HG02981 (cell line): Measurements from ENCODE around the gene PARP9.
"Not testable (repeated sequence)": the region's sequence is repeated elsewhere in the genome, so short reads cannot be mapped to it uniquely, and the experiment has no call there.

Source experiments
- ATAC-seq: cut with Tn5 transposase; IDR thresholded peaks from one replicate; pipeline ENCODE4 v1.9.1; 2021; ENCODE audit warnings: mild to moderate bottlenecking, moderate library complexity; ENCODE audit not compliant: unreplicated experiment

PARP9 gene

DNA sequence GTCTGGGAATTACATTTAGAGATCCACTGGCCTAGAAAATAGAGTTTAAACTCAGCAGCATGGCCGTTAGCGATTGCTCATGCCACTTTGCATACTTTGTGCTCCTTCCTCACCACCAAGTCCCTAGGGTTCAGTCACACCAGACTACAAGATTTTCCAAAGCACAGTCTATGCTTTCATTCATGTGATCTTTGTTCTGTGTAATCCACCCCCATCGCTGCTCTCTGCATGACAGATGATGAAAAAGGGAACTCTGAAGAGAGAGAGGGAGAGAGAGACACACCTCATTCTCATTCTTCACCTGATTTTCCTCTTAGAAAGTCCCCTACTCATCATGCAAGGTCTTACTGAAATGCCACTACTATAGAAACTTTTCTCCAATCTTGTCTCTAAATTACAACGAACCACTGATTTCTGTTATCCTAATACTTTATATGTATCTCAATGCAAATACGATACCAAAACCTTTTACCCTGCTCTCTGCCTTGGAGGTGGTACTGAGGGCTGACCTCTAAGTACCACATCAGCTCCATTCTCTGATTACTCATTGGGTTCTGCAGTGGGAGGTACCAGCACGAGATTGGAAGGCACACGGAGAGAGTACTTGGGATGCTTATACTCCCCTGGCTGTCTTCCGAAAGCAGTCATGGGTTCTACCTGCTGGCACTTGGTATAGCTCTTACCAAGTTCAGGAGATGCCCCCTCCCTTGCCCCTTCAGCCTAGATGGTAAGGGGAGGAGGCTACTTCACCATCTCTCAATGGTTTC, 12.3 kb upstream of the PARP9 start:
- ATAC-seq: peak; percentile 81

DNA sequence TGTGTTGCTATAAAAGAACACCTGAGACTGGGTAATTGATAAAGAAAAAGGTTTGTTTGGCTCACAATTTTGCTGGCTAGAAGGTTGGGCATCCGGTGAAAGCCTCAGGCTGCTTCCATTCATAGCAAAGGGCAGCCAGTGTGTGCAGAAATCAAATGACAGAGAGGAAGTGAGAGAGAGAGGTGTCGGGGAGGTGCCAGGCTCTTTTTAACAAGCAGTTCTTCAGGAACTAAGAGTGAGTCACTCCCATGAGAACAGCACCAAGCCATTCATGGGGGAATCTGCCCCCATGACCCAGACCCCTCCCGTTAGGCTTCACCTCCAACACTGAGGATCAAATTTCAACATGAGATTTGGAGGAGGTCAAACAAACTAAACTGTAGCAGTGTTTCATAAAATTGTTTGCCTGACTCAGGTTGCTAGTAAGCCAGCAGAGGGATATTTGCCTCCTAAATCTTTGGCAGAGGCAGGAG, 8.9 kb upstream of the PARP9 start:
- ATAC-seq: no peak

DNA sequence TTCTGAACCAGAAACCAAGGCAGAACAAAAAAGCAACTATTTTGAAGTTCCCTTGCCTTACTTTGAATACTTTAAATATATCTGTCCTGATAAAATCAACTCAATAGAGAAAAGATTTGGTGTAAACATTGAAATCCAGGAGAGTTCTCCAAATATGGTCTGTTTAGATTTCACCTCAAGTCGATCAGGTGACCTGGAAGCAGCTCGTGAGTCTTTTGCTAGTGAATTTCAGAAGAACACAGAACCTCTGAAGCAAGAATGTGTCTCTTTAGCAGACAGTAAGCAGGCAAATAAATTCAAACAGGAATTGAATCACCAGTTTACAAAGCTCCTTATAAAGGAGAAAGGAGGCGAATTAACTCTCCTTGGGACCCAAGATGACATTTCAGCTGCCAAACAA, 4.7 kb upstream of the PARP9 start:
- no peak for ATAC-seq

DNA sequence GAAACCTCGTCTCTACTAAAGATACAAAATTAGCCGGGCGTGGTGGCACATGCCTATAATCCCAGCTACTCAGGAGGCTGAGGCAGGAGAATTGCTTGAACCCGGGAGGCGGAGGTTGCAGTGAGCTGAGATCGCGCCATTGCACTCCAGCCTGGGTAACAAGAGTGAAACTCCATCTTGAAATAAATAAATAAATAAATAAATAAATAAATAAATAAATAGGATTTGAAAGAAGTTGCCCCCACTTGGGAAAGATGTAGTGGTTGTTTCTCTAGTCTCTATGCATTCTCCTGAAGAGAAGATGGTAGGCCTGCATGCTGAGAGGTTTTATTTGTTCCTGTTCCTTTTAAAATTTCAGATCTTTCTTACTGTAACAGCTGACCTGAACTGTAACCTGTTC, 4.0 kb upstream of the PARP9 start:
- not testable (repeated sequence) for ATAC-seq

DNA sequence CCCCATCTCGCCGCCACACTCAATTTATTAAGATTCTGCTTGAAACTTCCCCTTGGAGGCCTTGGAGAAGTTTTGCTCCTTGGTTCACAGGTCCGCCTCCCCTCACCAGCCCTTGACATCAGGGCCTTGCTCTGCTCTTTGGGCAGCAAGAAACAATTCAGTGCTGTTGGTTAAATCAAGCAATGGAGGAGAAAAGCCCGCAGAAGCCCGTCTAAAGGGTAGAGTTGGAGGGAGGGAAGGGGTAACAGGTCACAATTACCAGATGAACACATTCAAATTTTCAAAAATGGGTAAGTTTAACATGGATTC, 429 bp downstream of the PARP9 start:
- ATAC-seq: peak; percentile 10

DNA sequence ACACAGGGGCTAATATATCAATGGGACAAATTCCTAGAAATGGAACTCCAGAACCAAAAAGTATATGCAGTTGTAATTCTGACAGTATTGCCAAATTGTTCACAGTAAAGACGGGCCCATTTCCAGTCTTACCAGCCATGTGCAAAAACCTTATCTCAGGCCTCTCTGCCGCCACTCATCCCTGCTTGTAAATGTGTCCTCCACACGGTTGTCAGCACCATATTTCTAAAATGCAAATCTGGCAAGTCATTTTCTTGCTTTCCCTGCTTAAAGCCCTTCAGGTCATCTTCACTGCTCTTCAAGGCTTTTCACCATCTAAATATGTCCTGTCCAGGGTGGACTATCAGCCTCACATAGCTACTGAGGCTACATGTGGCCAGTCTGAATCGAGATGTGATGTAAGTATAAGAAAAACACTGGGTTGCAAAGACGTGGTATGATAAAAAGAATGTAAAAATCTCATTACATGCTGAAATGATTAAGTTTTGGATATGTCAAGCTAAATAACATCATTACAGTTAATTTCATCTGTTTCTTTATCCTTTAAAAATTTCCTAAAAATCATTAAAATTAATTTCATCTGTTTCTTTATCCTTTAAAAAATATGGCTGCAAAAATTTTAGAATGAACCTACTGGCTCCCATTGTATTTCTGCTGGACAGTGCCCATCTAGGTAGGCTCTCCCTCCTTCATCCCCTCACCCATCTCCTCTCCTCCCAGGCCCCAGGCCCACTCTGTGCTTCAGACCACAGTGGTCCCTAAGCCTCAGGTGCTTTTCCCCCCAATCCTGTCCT, 980 bp downstream of the PARP9 start:
- ATAC-seq: no peak

DNA sequence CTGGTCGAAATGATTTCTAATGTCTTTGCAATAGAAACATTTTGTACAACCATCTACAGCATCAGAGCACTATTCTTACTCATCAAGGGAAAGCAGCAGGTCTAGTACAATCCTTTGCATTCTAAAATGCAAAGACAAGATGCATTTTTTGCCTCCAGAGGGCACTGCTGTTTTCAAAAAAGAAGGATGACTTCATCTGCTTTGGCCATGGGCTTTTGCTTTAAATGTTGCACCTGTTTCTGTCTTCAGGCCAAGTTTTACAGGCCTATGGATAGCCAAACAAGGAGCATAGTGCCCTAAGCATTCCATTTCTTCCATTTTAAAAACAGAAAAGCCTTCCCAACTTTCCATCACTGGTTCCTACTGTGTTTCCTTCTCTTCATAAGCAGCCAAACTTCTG, 3.4 kb downstream of the PARP9 start:
- ATAC-seq: no peak

DNA sequence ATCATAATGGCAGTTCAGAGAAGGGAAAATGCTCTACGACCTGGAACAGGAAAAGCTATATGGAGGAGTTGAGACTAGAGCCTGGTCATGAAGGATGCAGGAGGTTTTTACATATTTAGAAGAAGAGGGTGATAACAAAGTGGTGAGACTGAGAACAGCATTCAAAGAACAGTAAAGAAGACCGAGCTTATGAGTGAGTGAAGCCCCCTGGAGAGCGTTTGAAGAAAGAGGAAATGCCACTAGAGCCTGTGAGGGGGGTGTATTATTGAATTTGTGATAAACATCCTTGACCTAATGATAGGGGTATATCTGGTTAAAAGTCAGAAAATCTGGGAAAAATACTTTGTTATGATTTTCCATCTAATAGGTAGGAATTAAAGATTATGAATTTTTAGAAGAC, 4.2 kb downstream of the PARP9 start:
- no peak for ATAC-seq

DNA sequence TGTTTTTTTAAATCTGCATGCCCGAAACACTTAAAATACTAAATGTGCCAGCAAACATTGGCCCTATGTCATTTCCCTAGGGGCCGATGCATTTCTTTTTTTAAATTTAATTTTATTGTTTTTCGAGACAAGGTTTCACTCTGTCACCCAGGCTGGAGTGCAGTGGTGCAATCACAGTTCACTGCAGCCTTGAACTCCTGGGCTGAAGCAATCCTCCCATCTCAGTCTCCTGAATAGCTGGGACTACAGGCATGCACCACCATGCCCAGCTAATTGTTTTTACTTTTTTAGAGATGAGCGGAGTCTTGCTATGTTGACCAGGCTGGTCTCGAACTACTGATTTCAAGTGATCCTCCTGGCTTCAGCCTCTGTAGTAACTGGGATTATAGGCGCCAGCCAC, 5.5 kb downstream of the PARP9 start:
- ATAC-seq: no peak

DNA sequence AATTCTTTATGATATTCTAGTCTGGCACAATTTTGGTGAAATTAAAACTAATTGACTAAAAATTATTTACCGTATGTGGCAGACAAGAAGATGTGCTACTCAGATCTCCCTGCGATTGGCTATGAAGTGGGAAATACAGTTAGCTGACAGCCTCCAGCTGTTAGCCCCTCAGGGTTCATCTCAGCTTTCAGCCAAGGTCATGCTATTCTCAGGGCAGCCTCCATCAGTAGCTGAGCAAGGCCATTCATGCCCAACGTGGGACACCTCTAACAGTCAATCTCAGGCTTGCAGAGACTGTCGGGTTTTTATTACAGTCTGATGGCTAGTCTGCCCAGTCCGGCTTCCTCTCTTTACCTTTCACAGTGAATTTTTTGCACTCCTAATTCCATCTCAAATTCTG, 6.7 kb downstream of the PARP9 start:
- no peak for ATAC-seq

DNA sequence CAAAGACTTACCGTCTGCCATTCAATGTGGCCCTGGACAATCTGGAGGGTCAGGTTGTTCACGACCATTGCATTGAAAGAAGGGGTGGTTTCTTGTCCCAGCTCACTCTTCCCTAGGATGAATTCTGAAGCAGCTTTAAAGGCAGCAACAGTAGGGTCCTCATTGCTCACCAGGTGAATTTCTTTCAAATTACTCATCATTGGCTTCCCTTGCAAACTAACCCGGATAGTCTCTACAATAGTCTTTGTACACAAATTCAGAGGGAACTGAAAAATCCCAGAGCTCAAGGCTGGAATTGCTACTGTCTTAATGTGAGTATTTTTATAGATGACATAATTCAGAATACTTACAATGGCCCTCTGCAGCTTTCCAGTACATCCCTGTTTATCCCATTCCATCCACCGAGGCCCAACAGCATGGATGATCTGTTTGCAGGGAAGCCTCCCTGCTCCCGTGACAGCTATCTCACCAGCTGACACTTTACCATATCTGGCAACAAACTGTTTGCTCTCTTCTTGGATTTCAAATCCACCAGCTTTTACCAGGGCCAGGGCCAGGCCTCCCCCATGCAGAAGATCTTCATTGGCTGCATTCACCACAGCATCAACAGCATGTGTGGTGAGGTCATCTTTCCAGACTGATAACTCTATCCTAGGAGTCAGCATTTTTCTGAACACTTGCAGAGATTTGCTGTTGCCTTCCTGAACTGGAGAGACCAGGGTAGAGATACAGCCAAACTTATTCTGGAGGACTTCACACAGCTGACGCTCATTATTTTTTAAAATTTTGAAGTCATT, 8.6 kb downstream of the PARP9 start:
- no peak for ATAC-seq

DNA sequence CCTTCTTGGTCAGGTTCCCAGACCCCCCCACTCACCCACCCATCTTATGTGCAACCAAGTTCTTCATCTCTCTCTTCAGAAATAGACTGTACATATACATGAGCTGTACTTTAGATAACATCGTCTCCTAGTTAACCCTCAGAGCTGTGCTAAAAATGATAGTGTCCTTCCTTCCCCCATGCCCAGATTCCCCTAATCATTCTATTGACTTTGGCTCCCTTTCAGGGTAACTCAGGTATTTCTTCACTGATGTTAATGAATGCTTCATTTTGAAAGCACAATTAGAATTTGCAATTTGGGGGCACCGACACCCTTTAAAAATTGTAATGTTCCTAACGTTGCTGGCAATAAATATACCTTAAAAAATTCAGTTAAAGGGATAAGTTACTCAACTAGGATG, 10.9 kb downstream of the PARP9 start:
- ATAC-seq: no peak

DNA sequence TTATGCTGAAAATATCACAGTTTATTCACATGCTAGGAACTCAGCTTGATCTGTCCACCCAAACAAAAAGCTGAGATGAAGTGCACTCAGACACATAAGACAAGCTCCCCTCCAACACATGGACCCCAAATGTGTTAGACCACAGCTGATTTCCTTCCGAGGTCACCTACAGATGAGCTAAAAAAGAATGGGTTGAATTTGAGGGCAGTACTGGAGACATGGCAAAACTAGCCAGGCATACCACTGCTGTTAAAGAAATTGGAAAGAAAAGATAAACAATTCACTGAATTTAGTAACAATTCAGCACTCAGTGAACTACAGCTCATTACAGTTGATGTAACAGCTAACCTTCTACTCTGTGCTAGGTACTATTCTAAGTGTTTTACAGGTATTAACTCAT, 15.5 kb downstream of the PARP9 start:
- ATAC-seq: no peak

DNA sequence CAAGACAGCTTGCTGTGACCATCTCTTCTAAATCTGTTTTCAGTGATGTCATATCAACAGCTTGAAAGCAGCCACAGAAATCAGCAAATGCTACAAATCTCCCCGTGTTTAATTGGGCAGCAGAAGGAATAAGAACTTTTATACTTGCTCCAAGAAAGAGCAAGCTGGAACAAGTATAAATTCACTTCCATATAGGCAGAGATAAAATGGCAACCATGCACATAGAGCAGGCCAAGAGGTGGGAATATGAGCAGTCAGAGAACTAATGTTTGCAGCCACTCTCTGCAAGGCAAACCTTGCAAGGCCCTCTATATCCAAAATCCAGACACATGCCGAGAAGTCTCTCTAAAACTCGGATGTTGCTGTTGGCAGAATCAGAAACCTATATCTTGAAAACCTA, 16.0 kb downstream of the PARP9 start:
- no peak for ATAC-seq

DNA sequence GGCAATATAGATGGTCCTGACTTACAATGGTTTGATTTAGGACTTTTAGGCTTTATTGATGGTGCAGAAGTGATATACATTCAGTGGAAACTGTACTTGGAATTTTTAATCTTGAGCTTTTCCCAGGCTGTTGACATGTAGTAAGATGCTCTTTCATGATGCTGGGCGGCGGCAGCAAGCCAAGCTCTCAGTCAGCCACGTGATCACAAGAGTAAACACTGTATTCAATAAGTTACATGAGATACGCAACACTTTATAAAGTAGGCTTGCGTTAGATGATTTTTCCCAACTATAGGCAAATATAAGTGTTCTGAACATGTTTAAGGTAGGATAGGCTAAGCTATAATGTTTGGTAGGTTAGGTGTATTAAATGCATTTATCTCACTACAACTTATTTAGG, 17.9 kb downstream of the PARP9 start:
- ATAC-seq: no peak

DNA sequence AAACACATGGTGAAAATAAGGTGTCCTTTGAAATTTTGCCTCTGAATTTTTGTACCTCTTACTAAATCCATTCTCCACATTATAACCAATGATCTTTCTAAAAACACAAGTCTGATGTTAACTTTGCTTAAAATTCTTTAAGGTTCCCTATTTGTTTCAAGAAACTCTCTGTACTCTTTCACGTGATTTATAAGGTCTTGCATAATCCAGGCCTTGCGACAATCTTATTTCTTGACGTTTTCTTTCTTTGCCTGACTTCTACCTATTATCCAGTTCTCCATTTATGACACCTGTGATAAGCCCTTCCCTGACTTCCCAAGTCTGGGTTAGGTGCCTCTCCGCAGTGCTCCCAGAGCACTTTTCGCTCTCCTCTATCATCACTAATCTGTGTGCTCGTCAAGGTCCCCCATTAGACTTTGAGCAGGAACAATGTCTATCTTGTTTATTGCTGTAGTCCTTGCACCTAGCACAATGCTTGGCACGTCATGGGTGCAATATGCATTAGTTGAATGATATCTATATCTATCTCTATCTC, 25.1 kb downstream of the PARP9 start:
- no peak for ATAC-seq

DNA sequence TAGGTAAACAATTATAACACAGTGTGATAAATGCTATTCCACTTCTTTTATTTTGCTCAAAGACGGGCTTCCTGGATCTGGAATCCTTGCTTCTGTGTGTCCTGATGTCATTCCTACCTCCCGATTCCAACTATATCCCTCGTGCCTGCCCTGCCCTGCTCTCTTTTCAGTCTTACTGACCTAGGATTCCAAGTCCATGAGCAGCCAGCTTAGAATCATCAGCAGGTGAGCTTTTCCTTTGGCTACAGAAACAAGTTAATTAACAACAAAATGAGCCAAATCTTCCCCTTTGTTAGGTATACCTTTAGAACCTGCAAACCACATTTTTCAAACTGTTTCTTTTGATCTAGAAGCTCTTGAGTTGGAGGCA, 27.5 kb downstream of the PARP9 start:
- no peak for ATAC-seq

DNA sequence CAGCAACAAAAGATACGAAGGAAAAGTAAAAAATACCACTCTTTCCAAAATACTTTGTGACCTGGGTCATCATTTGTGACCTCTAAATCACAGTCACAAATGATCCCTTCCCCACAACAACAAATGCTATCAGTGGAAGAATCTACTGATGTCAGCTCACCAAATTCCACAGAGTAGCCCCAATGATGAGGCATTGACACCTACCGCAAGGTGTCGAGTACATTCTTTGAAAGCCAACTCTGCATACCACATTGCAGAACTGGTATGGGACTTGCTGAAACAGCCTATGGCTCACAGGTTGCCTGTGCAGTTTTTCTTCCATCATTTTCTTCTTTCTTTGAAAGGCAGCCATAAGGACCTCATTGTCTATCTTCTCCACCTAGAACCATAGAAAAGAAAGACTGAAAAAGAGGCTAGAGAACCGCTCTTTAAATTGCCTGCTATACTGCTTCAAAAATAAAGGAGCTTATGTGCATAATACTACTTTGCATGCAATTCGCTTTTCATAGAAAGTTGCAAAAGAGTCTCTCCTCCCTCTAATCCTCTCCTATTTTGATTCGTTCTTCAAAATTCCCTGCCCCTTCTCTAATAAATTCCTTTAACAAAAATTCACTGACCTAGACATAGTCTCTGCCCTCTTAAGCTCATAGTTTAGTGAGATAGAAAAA, 28.0 kb downstream of the PARP9 start:
- no peak for ATAC-seq

DNA sequence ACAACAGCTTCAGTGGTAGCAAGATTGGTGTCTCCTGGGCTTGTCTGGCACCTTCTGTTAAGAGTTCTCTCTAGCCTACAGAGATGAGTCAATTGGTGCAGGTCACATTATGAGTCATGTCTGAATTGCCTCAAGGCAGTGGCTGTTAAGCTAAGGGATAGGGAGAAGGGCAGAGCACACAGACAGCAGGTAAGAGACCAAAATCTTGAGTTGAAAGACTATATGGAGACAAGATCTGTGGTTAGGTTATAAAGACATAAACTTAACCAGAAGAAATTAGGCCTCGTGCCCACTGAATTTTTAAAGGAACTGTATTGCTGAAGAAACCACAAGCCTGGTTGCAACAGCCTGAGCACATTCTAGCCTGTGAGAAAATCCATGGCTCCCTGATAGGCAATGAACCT, 30.2 kb downstream of the PARP9 start:
- peak; percentile 99 for ATAC-seq

DNA sequence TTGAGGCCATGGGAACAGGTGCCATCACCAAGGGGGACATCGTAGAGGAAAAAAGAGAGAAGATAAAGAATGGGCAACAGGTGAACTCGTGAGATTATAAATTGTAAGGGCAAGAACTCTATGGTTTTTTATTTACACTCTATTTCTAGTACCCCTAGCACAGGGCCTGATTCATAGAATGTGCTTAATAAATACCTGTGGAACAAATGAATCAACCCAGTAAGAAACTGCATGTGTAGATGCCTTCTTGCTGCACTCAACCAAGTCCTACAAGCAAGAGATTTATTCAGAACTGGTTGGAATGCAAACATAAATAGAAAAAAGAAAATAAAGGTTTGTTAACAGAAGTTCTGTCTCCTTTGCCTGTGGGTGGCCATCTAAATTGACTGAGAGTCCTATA, 30.6 kb downstream of the PARP9 start:
- ATAC-seq: no peak

DNA sequence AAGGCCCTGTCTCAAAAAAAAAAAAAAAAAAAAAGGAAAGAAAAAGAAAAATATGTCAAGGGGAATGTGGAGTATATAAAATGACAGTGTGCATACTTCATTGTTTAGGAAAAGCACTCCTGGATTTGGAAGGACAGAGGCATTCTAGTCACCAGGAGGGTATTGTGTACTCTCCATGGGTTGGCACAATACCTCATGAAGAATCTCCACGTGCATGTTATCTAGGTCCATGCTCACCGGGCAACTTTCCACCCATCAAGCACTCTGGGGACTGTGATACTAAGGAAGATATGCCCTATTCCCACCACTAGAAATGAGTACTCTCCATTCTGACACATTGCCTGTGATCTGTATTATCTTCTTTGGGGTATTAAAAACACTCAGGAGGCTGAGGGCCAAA, 33.9 kb downstream of the PARP9 start:
- ATAC-seq: no peak
